Measurements from ENCODE around the gene PHC1. TPM values are rescaled to one million over a fixed set of nuclear protein-coding genes. Genes with fewer than 3 reads are reported as not detected.
"Not testable (repeated sequence)": the region's sequence is repeated elsewhere in the genome, so short reads cannot be mapped to it uniquely, and the experiment has no call there.

Gene PHC1
- 10 to 100 TPM; 10.3 to 15.5 (median 12.1) TPM for total RNA-seq

DNA sequence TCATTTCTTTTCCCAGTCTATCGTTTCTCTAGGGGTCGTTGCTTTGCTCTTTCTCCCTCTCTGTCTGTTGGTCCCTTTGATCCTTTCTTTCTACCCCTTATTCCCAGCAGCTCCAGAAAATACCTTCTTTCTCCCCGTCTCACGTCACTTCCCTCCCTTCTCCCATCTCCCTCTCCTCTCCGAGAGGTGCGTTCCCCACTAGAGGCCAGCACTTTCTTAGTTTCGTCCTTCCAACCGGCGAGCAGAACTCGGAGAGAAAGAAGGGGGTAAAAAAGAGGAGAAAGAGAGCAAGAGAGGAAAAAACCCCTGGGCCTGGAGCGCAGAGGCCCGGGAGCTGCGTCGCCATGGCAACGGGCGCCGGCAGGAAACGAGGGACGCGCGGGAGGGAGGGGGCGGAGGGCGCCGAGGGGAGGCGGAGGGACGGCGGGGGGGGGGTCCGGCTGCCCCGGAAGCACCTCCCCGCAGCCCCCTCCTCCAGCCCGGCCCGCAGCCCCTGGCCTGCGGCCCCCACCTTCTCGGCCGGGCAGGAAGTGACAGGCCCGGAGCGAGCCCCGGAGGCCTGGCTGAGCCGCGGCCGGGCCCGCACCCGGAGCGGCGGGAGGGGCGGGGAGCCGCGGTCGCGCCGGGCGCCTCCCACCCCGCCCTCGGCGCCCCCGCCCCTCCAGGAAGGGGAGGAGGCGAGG lies at the start of gene PHC1:
TSS of gene PHC1 (plus strand) at position 477 of the 683 bp plus-strand sequence. CDS start 3,169 bp downstream, outside the sequence.
- ATAC-seq (peak; percentile 76 to 77), DNase-seq (peak; percentile 76)
- Mint-ChIP-seq H3K4me3 (peak within 1 kb of the TSS; percentile 88), H3K4me1 (ENCODE audit: low read depth) (peaks cover 15% of the 10 kb centered on the region)
- not testable (repeated sequence) for H3K9me3 Mint-ChIP-seq; H3K27me3 Mint-ChIP-seq (ENCODE audit: low read depth); H3K36me3 Mint-ChIP-seq (ENCODE audit: insufficient read depth)

- H3K27me3 Mint-ChIP-seq (ENCODE audit: low read depth), result peaks cover 2% of the 10 kb centered on the region
- no peak for DNase-seq
- no peak overlapping the region for H3K4me3 Mint-ChIP-seq
- no peaks in the 10 kb centered on the region for H3K36me3 Mint-ChIP-seq (ENCODE audit: insufficient read depth)
- no peak for ATAC-seq
- no peaks in the 10 kb centered on the region for H3K9me3 Mint-ChIP-seq
- no peaks in the 10 kb centered on the region for H3K4me1 Mint-ChIP-seq (ENCODE audit: low read depth)
Measured at GRCh38 chr12:8866429-8866828, 47.9 kb upstream of the PHC1 start.

- Mint-ChIP-seq H3K4me1 (ENCODE audit: low read depth) (no peaks in the 10 kb centered on the region), H3K4me3 (no peak overlapping the region), H3K27me3 (ENCODE audit: low read depth) (peaks cover 2% of the 10 kb centered on the region), H3K36me3 (ENCODE audit: insufficient read depth) (no peaks in the 10 kb centered on the region), H3K9me3 (no peaks in the 10 kb centered on the region)
- no peak for DNase-seq
- no peak for ATAC-seq
Measured at GRCh38 chr12:8867009-8867408, 47.3 kb upstream of the PHC1 start.

DNA sequence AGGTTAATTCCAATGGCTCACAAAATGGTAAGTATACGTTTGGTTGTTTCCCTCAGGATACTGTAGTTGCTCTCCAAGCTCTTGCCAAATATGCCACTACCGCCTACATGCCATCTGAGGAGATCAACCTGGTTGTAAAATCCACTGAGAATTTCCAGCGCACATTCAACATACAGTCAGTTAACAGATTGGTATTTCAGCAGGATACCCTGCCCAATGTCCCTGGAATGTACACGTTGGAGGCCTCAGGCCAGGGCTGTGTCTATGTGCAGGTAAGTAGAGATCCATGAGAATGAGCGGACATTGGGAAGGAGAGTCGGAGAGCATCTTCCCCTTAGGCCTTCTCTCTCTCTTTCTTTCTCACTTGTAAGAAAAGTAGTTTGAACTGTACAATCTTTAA lies 46.5 kb upstream of the PHC1 start:
- Mint-ChIP-seq H3K9me3 (no peaks in the 10 kb centered on the region), H3K4me3 (no peak overlapping the region), H3K36me3 (ENCODE audit: insufficient read depth) (no peaks in the 10 kb centered on the region), H3K27me3 (ENCODE audit: low read depth) (peaks cover under 1% of the 10 kb centered on the region), H3K4me1 (ENCODE audit: low read depth) (no peaks in the 10 kb centered on the region)
- no peak for DNase-seq
- ATAC-seq, result no peak

DNA sequence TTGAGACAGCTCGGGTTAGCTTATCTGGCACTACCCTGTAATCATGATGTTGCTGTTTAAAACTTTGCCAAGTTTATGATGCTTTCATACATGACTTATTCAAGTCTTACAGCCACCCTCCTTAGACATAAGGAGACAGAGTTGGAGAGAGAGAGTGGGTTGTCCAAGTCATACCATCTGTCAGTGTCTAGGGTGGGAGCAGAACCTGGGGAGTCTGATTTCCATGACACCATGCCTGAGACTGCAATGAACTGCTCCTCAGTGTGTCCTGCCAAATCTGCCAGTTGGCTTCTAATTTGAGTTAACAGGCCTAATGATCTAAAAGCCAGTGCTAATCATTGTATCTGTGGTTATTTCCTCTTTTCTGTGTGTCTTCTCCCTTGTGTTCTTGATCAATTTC lies 43.7 kb upstream of the PHC1 start:
- Mint-ChIP-seq H3K4me3 (no peak overlapping the region), H3K36me3 (ENCODE audit: insufficient read depth) (no peaks in the 10 kb centered on the region), H3K4me1 (ENCODE audit: low read depth) (no peaks in the 10 kb centered on the region), H3K9me3 (no peaks in the 10 kb centered on the region), H3K27me3 (ENCODE audit: low read depth) (no peaks in the 10 kb centered on the region)
- DNase-seq, result no peak
- no peak for ATAC-seq

- no peaks in the 10 kb centered on the region for H3K4me1 Mint-ChIP-seq (ENCODE audit: low read depth)
Measured at GRCh38 chr12:8871068-8871467, 43.2 kb upstream of the PHC1 start.

DNA sequence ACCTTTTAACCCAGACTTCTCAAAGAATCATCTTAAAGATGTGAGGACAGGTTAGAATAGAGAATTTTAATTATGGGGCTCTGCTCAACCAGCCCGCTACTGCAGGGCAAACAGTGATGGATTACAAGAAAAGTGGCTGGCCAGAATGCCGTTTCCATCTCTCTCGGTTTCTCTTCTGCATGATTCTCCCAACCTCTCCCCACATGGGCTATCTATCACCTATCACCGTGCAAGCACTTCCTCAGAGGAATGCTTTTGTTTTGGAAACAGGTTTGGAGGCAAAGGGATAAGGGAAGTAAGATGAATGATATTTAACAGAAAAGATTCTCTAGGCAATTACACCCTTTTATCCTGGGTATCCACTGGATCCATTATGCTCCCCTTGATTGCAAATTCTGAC lies 37.4 kb upstream of the PHC1 start:
- no peak overlapping the region for H3K4me3 Mint-ChIP-seq
- DNase-seq, result no peak
- H3K36me3 Mint-ChIP-seq (ENCODE audit: insufficient read depth), result no peaks in the 10 kb centered on the region
- no peaks in the 10 kb centered on the region for H3K9me3 Mint-ChIP-seq
- no peaks in the 10 kb centered on the region for H3K27me3 Mint-ChIP-seq (ENCODE audit: low read depth)
- peaks cover 3% of the 10 kb centered on the region for H3K4me1 Mint-ChIP-seq (ENCODE audit: low read depth)
- ATAC-seq, result no peak

More at GRCh38 chr12:8871068-8871467, 43.2 kb upstream of the PHC1 start:
- no peak for ATAC-seq
- no peak for DNase-seq
- Mint-ChIP-seq H3K27me3 (ENCODE audit: low read depth) (no peaks in the 10 kb centered on the region), H3K36me3 (ENCODE audit: insufficient read depth) (no peaks in the 10 kb centered on the region), H3K9me3 (no peaks in the 10 kb centered on the region), H3K4me3 (no peak overlapping the region)

GRCh38 chr12:8886502-8887284 lies 27.6 kb upstream of the PHC1 start:
- no peak overlapping the region for H3K4me3 Mint-ChIP-seq
- no peaks in the 10 kb centered on the region for H3K36me3 Mint-ChIP-seq (ENCODE audit: insufficient read depth)
- ATAC-seq (no peak), DNase-seq (no peak)
- no peaks in the 10 kb centered on the region for H3K27me3 Mint-ChIP-seq (ENCODE audit: low read depth)
- H3K4me1 Mint-ChIP-seq (ENCODE audit: low read depth), result peaks cover 4% of the 10 kb centered on the region
- H3K9me3 Mint-ChIP-seq, result no peaks in the 10 kb centered on the region

GRCh38 chr12:8887285-8887715 lies 27.0 kb upstream of the PHC1 start:
- Mint-ChIP-seq H3K9me3 (no peaks in the 10 kb centered on the region), H3K27me3 (ENCODE audit: low read depth) (no peaks in the 10 kb centered on the region), H3K4me3 (no peak overlapping the region), H3K36me3 (ENCODE audit: insufficient read depth) (no peaks in the 10 kb centered on the region), H3K4me1 (ENCODE audit: low read depth) (peaks cover 4% of the 10 kb centered on the region)
- ATAC-seq (no peak), DNase-seq (no peak)

DNA sequence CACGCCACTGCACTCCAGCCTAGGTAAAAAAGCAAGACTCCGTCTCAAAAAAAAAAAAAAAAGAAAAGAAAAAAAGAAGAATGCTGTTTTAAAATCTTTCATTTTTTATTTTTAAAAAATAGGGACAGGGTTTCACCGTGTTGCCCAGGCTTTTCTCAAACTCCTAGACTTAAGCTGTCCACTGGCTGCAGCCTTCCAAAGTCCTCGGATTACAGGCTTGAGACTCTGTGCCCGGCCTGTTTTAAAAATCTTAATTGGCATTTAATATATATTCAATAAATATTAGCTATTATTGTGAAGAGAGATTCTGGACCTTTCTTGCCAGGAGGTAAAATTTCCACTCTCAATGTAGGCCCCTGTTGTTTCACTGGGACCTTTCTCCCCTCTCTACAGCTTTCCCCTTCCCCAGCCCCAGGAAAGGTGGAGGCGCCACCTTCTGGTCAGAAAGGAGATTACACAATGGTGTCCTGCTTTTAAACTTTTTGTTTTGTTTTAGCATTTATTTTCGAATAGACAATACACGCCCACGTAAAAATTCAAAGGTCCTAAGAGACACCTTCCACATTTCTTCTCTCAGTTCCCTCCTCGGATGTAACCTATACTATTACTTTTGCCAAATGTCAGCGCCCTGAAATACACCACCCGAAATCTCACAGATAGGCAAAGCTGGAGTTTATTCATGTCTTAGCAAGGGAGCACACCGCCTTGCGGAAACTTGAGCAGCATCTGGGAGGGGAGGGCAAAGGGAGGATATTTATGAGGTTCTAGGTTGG lies 23.8 kb upstream of the PHC1 start:
- Mint-ChIP-seq H3K4me3 (peak overlapping the region; percentile 85), H3K36me3 (ENCODE audit: insufficient read depth) (no peaks in the 10 kb centered on the region), H3K9me3 (no peaks in the 10 kb centered on the region), H3K4me1 (ENCODE audit: low read depth) (peaks cover 4% of the 10 kb centered on the region), H3K27me3 (ENCODE audit: low read depth) (peaks cover 2% of the 10 kb centered on the region)
- DNase-seq (peak; percentile 65), ATAC-seq (peak; percentile 55 to 59)

DNA sequence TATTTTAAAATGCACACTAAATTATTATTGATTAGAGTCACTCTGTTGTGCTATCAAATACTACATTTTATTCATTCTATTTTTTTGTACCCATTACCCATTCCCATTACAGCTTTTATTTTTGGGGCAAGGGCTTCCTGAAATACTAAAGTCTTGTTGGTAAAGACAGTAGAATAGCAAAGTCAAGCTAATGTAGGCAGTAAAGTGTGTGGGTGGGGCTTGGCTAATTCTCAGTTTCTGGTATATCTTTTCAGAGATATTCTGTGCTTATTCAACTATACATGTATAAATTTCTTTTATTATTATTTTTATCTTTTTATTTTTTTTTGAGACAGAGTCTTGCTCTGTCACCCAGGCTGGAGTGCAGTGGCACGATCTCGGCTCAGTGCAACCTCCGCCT lies 22.3 kb upstream of the PHC1 start:
- no peak for ATAC-seq
- Mint-ChIP-seq H3K9me3 (no peaks in the 10 kb centered on the region), H3K36me3 (ENCODE audit: insufficient read depth) (no peaks in the 10 kb centered on the region), H3K4me1 (ENCODE audit: low read depth) (peaks cover 4% of the 10 kb centered on the region), H3K4me3 (no peak overlapping the region), H3K27me3 (ENCODE audit: low read depth) (peaks cover 2% of the 10 kb centered on the region)
- no peak for DNase-seq

- DNase-seq, result no peak
- no peak for ATAC-seq
- Mint-ChIP-seq H3K4me3 (no peak overlapping the region), H3K4me1 (ENCODE audit: low read depth) (peaks cover 4% of the 10 kb centered on the region), H3K36me3 (ENCODE audit: insufficient read depth) (no peaks in the 10 kb centered on the region), H3K9me3 (no peaks in the 10 kb centered on the region), H3K27me3 (ENCODE audit: low read depth) (peaks cover 2% of the 10 kb centered on the region)
Measured at GRCh38 chr12:8894378-8894777, 19.9 kb upstream of the PHC1 start.

GRCh38 chr12:8894986-8895385 lies 19.3 kb upstream of the PHC1 start:
- Mint-ChIP-seq H3K27me3 (ENCODE audit: low read depth) (peaks cover 2% of the 10 kb centered on the region), H3K4me1 (ENCODE audit: low read depth) (peaks cover 4% of the 10 kb centered on the region), H3K9me3 (no peaks in the 10 kb centered on the region), H3K4me3 (no peak overlapping the region), H3K36me3 (ENCODE audit: insufficient read depth) (no peaks in the 10 kb centered on the region)
- ATAC-seq (no peak), DNase-seq (no peak)

GRCh38 chr12:8897081-8897480 lies 17.2 kb upstream of the PHC1 start:
- H3K36me3 Mint-ChIP-seq (ENCODE audit: insufficient read depth), result no peaks in the 10 kb centered on the region
- H3K4me3 Mint-ChIP-seq, result no peak overlapping the region
- H3K9me3 Mint-ChIP-seq, result no peaks in the 10 kb centered on the region
- no peak for DNase-seq
- H3K4me1 Mint-ChIP-seq (ENCODE audit: low read depth), result no peaks in the 10 kb centered on the region
- ATAC-seq, result no peak
- peaks cover 2% of the 10 kb centered on the region for H3K27me3 Mint-ChIP-seq (ENCODE audit: low read depth)
